NCI-H1930 (cell line): ENCODE measurements around the gene RAMP1.

Experiments
- DNase-seq, 2 experiments: peaks; one replicate each; lab custom pipeline; 2025; lab: John Stamatoyannopoulos, UW

Gene RAMP1

GRCh38 chr2:237876951-237877491 lies 17.6 kb downstream of the RAMP1 start:
- DNase-seq: no peak

GRCh38 chr2:237877576-237878307 lies 18.3 kb downstream of the RAMP1 start:
- DNase-seq: no peak

GRCh38 chr2:237878321-237879057 lies 19.1 kb downstream of the RAMP1 start:
- no peak for DNase-seq

- DNase-seq: no peak
Measured at GRCh38 chr2:237879058-237879430, 19.6 kb downstream of the RAMP1 start.

- no peak for DNase-seq
Measured at GRCh38 chr2:237879991-237880560, 20.7 kb downstream of the RAMP1 start.

- no peak for DNase-seq
Measured at GRCh38 chr2:237882510-237883481, 23.4 kb downstream of the RAMP1 start.

- no peak for DNase-seq
Measured at GRCh38 chr2:237883951-237884446, 24.6 kb downstream of the RAMP1 start.

- DNase-seq: no peak
Measured at GRCh38 chr2:237884681-237885080, 25.3 kb downstream of the RAMP1 start.

GRCh38 chr2:237885111-237885930 lies 25.9 kb downstream of the RAMP1 start:
- no peak for DNase-seq

GRCh38 chr2:237885931-237886684 lies 26.7 kb downstream of the RAMP1 start:
- DNase-seq: no peak

- no peak for DNase-seq
Measured at GRCh38 chr2:237886685-237887481, 27.5 kb downstream of the RAMP1 start.

GRCh38 chr2:237888389-237888788 lies 29.0 kb downstream of the RAMP1 start:
- no peak for DNase-seq

GRCh38 chr2:237889016-237889415 lies 29.6 kb downstream of the RAMP1 start:
- DNase-seq: no peak

GRCh38 chr2:237889811-237890210 lies 30.4 kb downstream of the RAMP1 start:
- no peak for DNase-seq

GRCh38 chr2:237892478-237892877 lies 33.1 kb downstream of the RAMP1 start:
- DNase-seq: no peak

GRCh38 chr2:237892984-237893595 lies 33.7 kb downstream of the RAMP1 start:
- DNase-seq: no peak

- no peak for DNase-seq
Measured at GRCh38 chr2:237894396-237894979, 35.1 kb downstream of the RAMP1 start.

- no peak for DNase-seq
Measured at GRCh38 chr2:237894986-237895543, 35.6 kb downstream of the RAMP1 start.
